ENCODE data around the gene ADM2. TPM values are rescaled to one million over a fixed set of nuclear protein-coding genes. Genes with fewer than 3 reads are reported as not detected.
"Not testable (repeated sequence)": the region's sequence is repeated elsewhere in the genome, so short reads cannot be mapped to it uniquely, and the experiment has no call there.

The ADM2 gene
- total RNA-seq, 1 experiment from 2014 or later, result 10.5 TPM

DNA sequence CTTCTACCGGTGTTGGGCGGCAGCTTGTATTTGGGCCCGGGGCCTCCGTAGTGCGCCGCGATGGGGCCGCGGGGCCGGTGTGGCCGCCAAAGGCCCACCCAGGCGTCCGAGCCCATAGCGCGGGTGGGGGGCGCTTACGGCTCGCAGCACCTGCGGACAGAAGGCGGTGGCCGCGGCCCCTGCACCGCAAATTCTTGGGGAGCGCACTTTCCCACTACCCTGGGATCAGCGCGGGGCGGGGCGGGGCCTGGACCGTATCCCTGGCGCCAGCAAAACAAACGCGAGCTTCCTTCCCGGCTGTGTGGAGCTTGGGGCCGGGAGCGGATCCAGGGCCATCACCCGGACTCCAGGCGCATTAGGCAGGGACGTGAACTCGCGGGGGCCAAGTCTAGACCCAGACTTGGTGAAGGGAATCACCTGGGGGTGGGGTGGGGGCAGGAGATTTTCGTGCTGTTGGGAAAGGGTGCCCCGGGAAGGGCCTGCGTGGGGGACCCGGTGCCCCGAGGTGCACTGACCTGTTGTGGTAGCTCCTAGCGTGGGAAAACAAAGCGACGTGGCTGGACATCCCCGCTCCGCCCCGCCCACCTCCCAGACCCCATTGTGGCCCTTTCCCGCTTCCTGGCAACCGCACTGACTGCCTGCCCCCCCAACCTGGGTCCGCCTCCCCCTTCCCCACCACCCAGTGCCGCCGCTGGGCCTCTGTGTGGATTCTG is 50.8 kb downstream of the ADM2 start:
- no peaks in the 10 kb centered on the region for H3K9me2 ChIP-seq (ENCODE audit: insufficient read depth)
- H4K20me1 ChIP-seq (ENCODE audit: insufficient read depth), result no peaks in the 10 kb centered on the region
- peak overlapping the region; percentile 78 for H2AFZ ChIP-seq
- peak; percentile 69 to 76 for DNase-seq
- ChIA-PET POLR2A (ENCODE audit: unreplicated experiment) (interaction anchor here (1.2 kb wide), 1 partner anchor 31 kb away, joined by 3 read pairs; the partner anchor contains the start of gene SYCE3), CTCF (interaction anchor here (0.6 to 1.3 kb wide), 2 partner anchors 29 to 31 kb away, joined by 3 to 5 read pairs; partner anchors contain the start of gene SYCE3)
- intact Hi-C loops (cut with micrococcal nuclease; ENCODE audit: unreplicated experiment), result loop anchor here (2.0 kb wide), 1 partner anchor 31 kb away; the partner anchor contains the start of gene SYCE3
- no TSS peak for BruUV-seq (replicated peaks)
- TF ChIP-seq, protein P1, sequence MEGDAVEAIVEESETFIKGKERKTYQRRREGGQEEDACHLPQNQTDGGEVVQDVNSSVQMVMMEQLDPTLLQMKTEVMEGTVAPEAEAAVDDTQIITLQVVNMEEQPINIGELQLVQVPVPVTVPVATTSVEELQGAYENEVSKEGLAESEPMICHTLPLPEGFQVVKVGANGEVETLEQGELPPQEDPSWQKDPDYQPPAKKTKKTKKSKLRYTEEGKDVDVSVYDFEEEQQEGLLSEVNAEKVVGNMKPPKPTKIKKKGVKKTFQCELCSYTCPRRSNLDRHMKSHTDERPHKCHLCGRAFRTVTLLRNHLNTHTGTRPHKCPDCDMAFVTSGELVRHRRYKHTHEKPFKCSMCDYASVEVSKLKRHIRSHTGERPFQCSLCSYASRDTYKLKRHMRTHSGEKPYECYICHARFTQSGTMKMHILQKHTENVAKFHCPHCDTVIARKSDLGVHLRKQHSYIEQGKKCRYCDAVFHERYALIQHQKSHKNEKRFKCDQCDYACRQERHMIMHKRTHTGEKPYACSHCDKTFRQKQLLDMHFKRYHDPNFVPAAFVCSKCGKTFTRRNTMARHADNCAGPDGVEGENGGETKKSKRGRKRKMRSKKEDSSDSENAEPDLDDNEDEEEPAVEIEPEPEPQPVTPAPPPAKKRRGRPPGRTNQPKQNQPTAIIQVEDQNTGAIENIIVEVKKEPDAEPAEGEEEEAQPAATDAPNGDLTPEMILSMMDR (conservative IDR thresholded peaks at IDR 0.05), result no peak
- TF ChIP-seq EZH2 (IDR thresholded peaks at IDR 0.05; ENCODE audit: low read depth), result no peak
- peak overlapping the region; percentile 85 for H3K4me2 ChIP-seq
- H3F3A ChIP-seq (ENCODE audit: insufficient read depth, low read depth), result peaks cover 54% of the 10 kb centered on the region
- peaks cover 26% of the 10 kb centered on the region for H3K4me1 ChIP-seq (replicated peaks; ENCODE audit: insufficient read depth)
- H3K27ac ChIP-seq, result peak overlapping the region; percentile 60
- H3K27me3 ChIP-seq (ENCODE audit: insufficient read depth, low read depth), result no peaks in the 10 kb centered on the region
- peak overlapping the region; percentile 87 for H3K4me3 ChIP-seq
- H3K36me3 ChIP-seq (ENCODE audit: low read depth), result no peaks in the 10 kb centered on the region
- H3K79me2 ChIP-seq (ENCODE audit: low read depth), result no peaks in the 10 kb centered on the region
- H3K9me3 ChIP-seq (ENCODE audit: insufficient read depth, low read depth), result no peaks in the 10 kb centered on the region

DNA sequence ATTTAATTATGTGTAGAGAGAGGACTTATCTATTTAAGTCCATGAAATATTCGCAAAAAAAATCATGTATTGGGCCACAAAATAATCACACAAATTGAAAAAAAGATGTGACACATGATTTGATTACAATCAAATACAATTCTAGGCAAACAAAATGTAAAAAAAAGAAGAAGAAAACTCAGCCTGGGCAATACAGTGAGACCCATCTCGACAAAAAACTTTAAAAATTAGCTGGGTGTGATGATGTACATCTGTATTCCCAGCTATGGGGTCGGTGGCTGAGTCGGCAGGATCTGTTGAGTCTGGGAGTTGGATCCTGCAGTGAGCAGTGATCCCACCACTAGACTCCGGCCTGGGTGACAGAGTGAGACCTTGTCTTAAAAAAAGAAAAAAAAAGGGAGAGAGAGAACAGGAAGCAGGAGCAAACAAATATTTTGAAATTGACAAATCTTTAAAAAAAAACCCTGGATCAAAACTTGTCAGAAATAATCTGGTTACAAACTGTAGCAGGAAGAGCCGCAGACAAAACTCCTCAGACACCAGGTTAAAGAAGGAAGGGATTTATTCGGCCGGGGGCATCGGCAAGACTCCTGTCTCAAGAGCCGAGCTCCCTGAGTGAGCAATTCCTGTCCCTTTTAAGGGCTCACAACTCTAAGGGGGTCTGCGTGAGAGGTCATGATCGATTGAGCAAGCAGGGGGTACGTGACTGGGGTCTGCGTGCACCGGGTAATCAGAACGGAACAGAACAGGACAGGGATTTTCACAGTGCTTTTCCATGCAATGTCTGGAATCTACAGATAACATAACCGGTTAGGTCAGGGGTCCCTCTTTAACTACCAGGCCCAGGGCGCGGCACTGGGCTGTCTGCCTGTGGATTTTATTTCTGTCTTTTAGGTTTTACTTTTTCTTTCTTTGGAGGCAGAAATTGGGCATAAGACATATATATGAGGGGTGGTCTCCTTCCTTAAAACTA is 51.8 kb downstream of the ADM2 start:
- peak overlapping the region; percentile 87; the same call in 1 of the 2 replicates for H3K4me3 ChIP-seq
- no peak for DNase-seq
- TF ChIP-seq, protein P1 (conservative IDR thresholded peaks at IDR 0.05), result no peak
- TF ChIP-seq EZH2 (IDR thresholded peaks at IDR 0.05; ENCODE audit: low read depth), result no peak
- no peaks in the 10 kb centered on the region for H3K27me3 ChIP-seq (ENCODE audit: insufficient read depth, low read depth)
- no TSS peak for BruUV-seq (replicated peaks)
- ChIA-PET POLR2A (ENCODE audit: unreplicated experiment) (interaction anchor here (1.2 kb wide), 1 partner anchor 30 kb away, joined by 3 read pairs; the partner anchor contains the start of gene SYCE3), CTCF (interaction anchor here (0.6 kb wide), 1 partner anchor 67 kb away, joined by 3 read pairs; no protein-coding TSS in a partner anchor)
- intact Hi-C loops (cut with micrococcal nuclease; ENCODE audit: unreplicated experiment), result no loop called here
- no peaks in the 10 kb centered on the region for H3K36me3 ChIP-seq (ENCODE audit: low read depth)
- no peaks in the 10 kb centered on the region for H4K20me1 ChIP-seq (ENCODE audit: insufficient read depth)
- peaks cover 28% of the 10 kb centered on the region for H3K4me1 ChIP-seq (replicated peaks; ENCODE audit: insufficient read depth)
- H3K4me2 ChIP-seq, result peak overlapping the region; percentile 85
- H3K9me3 ChIP-seq (ENCODE audit: insufficient read depth, low read depth), result no peaks in the 10 kb centered on the region
- H3F3A ChIP-seq (ENCODE audit: insufficient read depth, low read depth), result peaks cover 54% of the 10 kb centered on the region
- H3K27ac ChIP-seq, result peak overlapping the region; percentile 60; the same call in 1 of the 2 replicates
- no peaks in the 10 kb centered on the region for H3K9me2 ChIP-seq (ENCODE audit: insufficient read depth)
- H3K79me2 ChIP-seq (ENCODE audit: low read depth), result no peaks in the 10 kb centered on the region
- H2AFZ ChIP-seq, result no peak overlapping the region

DNA sequence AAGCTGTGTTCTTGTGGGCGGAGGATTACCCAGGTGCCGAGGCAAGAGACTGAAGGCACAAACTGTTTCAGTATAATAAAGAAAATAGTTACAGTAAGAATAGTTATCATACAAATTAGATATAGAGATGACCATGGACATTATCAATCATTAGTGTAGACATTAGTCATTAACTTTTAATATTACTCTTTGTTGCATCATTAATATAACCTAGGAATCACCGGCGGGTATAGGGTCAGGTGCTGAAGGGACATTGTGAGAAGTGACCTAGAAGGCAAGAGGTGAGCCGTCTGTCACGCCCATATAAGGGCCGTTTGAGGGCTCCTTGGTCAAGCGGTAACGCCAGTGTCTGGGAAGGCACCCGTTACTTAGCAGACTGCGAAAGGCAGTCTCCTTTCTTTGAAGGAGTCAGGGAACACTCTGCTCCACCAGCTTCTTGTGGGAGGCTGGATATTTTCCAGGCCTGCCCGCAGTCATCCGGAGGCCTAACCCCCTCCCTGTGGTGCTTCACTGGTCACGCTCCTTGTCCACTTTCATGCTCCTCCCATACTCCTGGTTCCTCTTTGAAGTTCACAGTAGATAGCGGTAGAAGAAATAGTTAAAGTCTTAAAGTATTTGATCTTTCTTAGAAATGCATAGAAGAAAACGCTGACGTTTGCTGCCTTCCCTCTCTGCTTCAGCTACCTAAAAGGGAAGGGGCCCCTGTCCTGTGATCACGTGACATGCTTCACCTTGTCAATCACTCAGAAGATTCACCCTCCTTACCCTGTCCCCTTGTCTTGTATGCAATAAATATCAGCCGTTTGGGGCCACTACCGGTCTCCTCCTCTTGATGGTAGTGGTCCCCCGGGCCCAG is 52.7 kb downstream of the ADM2 start:
- H3K79me2 ChIP-seq (ENCODE audit: low read depth); H3K9me2 ChIP-seq (ENCODE audit: insufficient read depth); H3K27me3 ChIP-seq (ENCODE audit: insufficient read depth, low read depth); H4K20me1 ChIP-seq (ENCODE audit: insufficient read depth); H3K4me2 ChIP-seq; H3K36me3 ChIP-seq (ENCODE audit: low read depth); BruUV-seq (replicated peaks); POLR2A ChIA-PET (ENCODE audit: unreplicated experiment); H3K9me3 ChIP-seq (ENCODE audit: insufficient read depth, low read depth); DNase-seq; intact Hi-C loops (cut with micrococcal nuclease; ENCODE audit: unreplicated experiment); H2AFZ ChIP-seq; H3K4me3 ChIP-seq: not testable (repeated sequence)
- peaks cover 54% of the 10 kb centered on the region for H3F3A ChIP-seq (ENCODE audit: insufficient read depth, low read depth)
- H3K4me1 ChIP-seq (replicated peaks; ENCODE audit: insufficient read depth), result peaks cover 38% of the 10 kb centered on the region
- CTCF ChIA-PET, result interaction anchor here (0.6 kb wide), 1 partner anchor 66 kb away, joined by 3 read pairs; no protein-coding TSS in a partner anchor
- H3K27ac ChIP-seq, result peak overlapping the region; percentile 13; the same call in 1 of the 2 replicates
